ENCODE results near the gene KCNAB2.

KCNAB2 gene

GRCh38 chr1:6045110-6045502 is 582 bp upstream of the KCNAB2 start:
- H3K4me2 ChIP-seq, result no peak overlapping the region
- H3K36me3 ChIP-seq (ENCODE audit: insufficient read depth), result peaks cover 5% of the 10 kb centered on the region; the same call in 1 of the 2 replicates
- no peaks in the 10 kb centered on the region for H3K79me2 ChIP-seq (ENCODE audit: insufficient read depth, low read depth)
- no peak for TF ChIP-seq CTCF (conservative IDR thresholded peaks at IDR 0.05; ENCODE audit: low read depth, low read length)
- H3K27ac ChIP-seq, result no peak overlapping the region
- H2AFZ ChIP-seq (ENCODE audit: low read depth), result no peak overlapping the region
- 0 out of 2 replicates have a peak, but pooled peaks cover 5% of the 10 kb centered on the region for H4K20me1 ChIP-seq (ENCODE audit: insufficient read depth)
- H3K4me3 ChIP-seq (IDR thresholded peaks at IDR 0.05; ENCODE audit: insufficient read depth, low read depth, low read length), result no peak overlapping the region
- H3K4me1 ChIP-seq (ENCODE audit: low read depth, poor library complexity, severe bottlenecking), result no peaks in the 10 kb centered on the region
- H3K9ac ChIP-seq, result no peak overlapping the region
- H3K27me3 ChIP-seq (ENCODE audit: insufficient read depth, low read depth), result no peaks in the 10 kb centered on the region

GRCh38 chr1:6046279-6046678 is 591 bp downstream of the KCNAB2 start:
- Histone ChIP-seq H3K4me1 (ENCODE audit: low read depth, poor library complexity, severe bottlenecking) (no peaks in the 10 kb centered on the region), H2AFZ (ENCODE audit: low read depth) (no peak overlapping the region), H3K4me2 (no peak overlapping the region), H3K4me3 (IDR thresholded peaks at IDR 0.05; ENCODE audit: insufficient read depth, low read depth, low read length) (no peak overlapping the region), H4K20me1 (ENCODE audit: insufficient read depth) (0 out of 2 replicates have a peak, but pooled peaks cover 5% of the 10 kb centered on the region), H3K27me3 (ENCODE audit: insufficient read depth, low read depth) (no peaks in the 10 kb centered on the region), H3K79me2 (ENCODE audit: insufficient read depth, low read depth) (no peaks in the 10 kb centered on the region), H3K27ac (no peak overlapping the region), H3K9ac (no peak overlapping the region), H3K36me3 (ENCODE audit: insufficient read depth) (0 out of 2 replicates have a peak, but pooled peaks cover 3% of the 10 kb centered on the region)
- no peak for TF ChIP-seq CTCF (conservative IDR thresholded peaks at IDR 0.05; ENCODE audit: low read depth, low read length)

- Histone ChIP-seq H3K27ac (no peak overlapping the region), H3K4me3 (IDR thresholded peaks at IDR 0.05; ENCODE audit: insufficient read depth, low read depth, low read length) (no peak overlapping the region), H2AFZ (ENCODE audit: low read depth) (no peak overlapping the region), H3K4me1 (ENCODE audit: low read depth, poor library complexity, severe bottlenecking) (no peaks in the 10 kb centered on the region), H3K36me3 (ENCODE audit: insufficient read depth) (no peaks in the 10 kb centered on the region), H3K4me2 (no peak overlapping the region), H3K79me2 (ENCODE audit: insufficient read depth, low read depth) (no peaks in the 10 kb centered on the region), H3K27me3 (ENCODE audit: insufficient read depth, low read depth) (no peaks in the 10 kb centered on the region), H3K9ac (no peak overlapping the region), H4K20me1 (ENCODE audit: insufficient read depth) (peaks cover 9% of the 10 kb centered on the region; the same call in 1 of the 2 replicates)
- TF ChIP-seq CTCF (conservative IDR thresholded peaks at IDR 0.05; ENCODE audit: low read depth, low read length), result no peak
Observed at GRCh38 chr1:6048179-6048867, 2.6 kb downstream of the KCNAB2 start.

GRCh38 chr1:6049419-6049818 is 3.7 kb downstream of the KCNAB2 start:
- H3K27ac ChIP-seq, result no peak overlapping the region
- no peak overlapping the region for H3K4me2 ChIP-seq
- no peaks in the 10 kb centered on the region for H3K79me2 ChIP-seq (ENCODE audit: insufficient read depth, low read depth)
- no peak overlapping the region for H2AFZ ChIP-seq (ENCODE audit: low read depth)
- H3K9ac ChIP-seq, result no peak overlapping the region
- no peak overlapping the region for H3K4me3 ChIP-seq (IDR thresholded peaks at IDR 0.05; ENCODE audit: insufficient read depth, low read depth, low read length)
- H3K36me3 ChIP-seq (ENCODE audit: insufficient read depth), result no peaks in the 10 kb centered on the region
- H3K4me1 ChIP-seq (ENCODE audit: low read depth, poor library complexity, severe bottlenecking), result no peaks in the 10 kb centered on the region
- no peak for TF ChIP-seq CTCF (conservative IDR thresholded peaks at IDR 0.05; ENCODE audit: low read depth, low read length)
- H3K27me3 ChIP-seq (ENCODE audit: insufficient read depth, low read depth), result no peaks in the 10 kb centered on the region
- peaks cover 8% of the 10 kb centered on the region; the same call in 1 of the 2 replicates for H4K20me1 ChIP-seq (ENCODE audit: insufficient read depth)

All from KMS-11 (cell line).